ENCODE data around the gene ZIC2.

- no peak for TF ChIP-seq CTCF (IDR thresholded peaks at IDR 0.05; ENCODE audit: insufficient read depth, low read depth, low read length)
- no peak for TF ChIP-seq EZH2 (IDR thresholded peaks at IDR 0.05; ENCODE audit: insufficient read depth, low read length)
Observed at GRCh38 chr13:99955107-99955746, 26.4 kb upstream of the ZIC2 start.

All from astrocyte (in vitro differentiated cells and primary cell).